ENCODE measurements around the gene ADGRE1.

ADGRE1 gene

GRCh38 chr19:6955082-6955481 lies 67.7 kb downstream of the ADGRE1 start:
- no peak for DNase-seq (ENCODE audit: low spot score)

GRCh38 chr19:6956573-6956972 lies 69.2 kb downstream of the ADGRE1 start:
- no peak for DNase-seq (ENCODE audit: low spot score)

- DNase-seq (ENCODE audit: low spot score): no peak
Observed at GRCh38 chr19:6958791-6959190, 71.4 kb downstream of the ADGRE1 start.

- no peak for DNase-seq (ENCODE audit: low spot score)
Observed at GRCh38 chr19:6963244-6963852, 76.0 kb downstream of the ADGRE1 start.

- DNase-seq (ENCODE audit: low spot score): no peak
Observed at GRCh38 chr19:6963937-6964336, 76.6 kb downstream of the ADGRE1 start.

- no peak for DNase-seq (ENCODE audit: low spot score)
Observed at GRCh38 chr19:6967967-6968366, 80.6 kb downstream of the ADGRE1 start.

GRCh38 chr19:6969490-6969889 lies 82.1 kb downstream of the ADGRE1 start:
- DNase-seq (ENCODE audit: low spot score): no peak

GRCh38 chr19:6970021-6970420 lies 82.6 kb downstream of the ADGRE1 start:
- DNase-seq (ENCODE audit: low spot score): no peak

GRCh38 chr19:6970443-6970842 lies 83.1 kb downstream of the ADGRE1 start:
- DNase-seq (ENCODE audit: low spot score): no peak

- DNase-seq (ENCODE audit: low spot score): no peak
Observed at GRCh38 chr19:6971366-6971765, 84.0 kb downstream of the ADGRE1 start.

- DNase-seq (ENCODE audit: low spot score): no peak
Observed at GRCh38 chr19:6976197-6976596, 88.8 kb downstream of the ADGRE1 start.

- DNase-seq (ENCODE audit: low spot score): no peak
Observed at GRCh38 chr19:6979399-6979798, 92.0 kb downstream of the ADGRE1 start.

GRCh38 chr19:6983448-6983847 lies 96.1 kb downstream of the ADGRE1 start:
- no peak for DNase-seq (ENCODE audit: low spot score)

GRCh38 chr19:6987850-6988249 lies 100.5 kb downstream of the ADGRE1 start:
- DNase-seq (ENCODE audit: low spot score): no peak

- no peak for DNase-seq (ENCODE audit: low spot score)
Observed at GRCh38 chr19:6988257-6988656, 100.9 kb downstream of the ADGRE1 start.

All from ecto neural progenitor cell (in vitro differentiated cells).